Fibroblast of lung (primary cell): ENCODE data around the gene SLC44A1. TPM values are rescaled to one million over a fixed set of nuclear protein-coding genes. Genes with fewer than 3 reads are reported as not detected.

Experiments used
- DNase-seq, 2 donors: peaks; one replicate each; pipeline versions ENCODE4 v3.0.0 to v3.0.0-alpha.2; 2010; ENCODE audit warnings: low read depth in 2 of 2
- H2AFZ ChIP-seq: 2 replicates; pipeline ENCODE4 v1.5.1; 2012; ENCODE audit warnings: low read length, control low read depth, inconsistent platforms
- H3K27ac ChIP-seq: 2 replicates; pipeline ENCODE4 v1.5.1; 2011; ENCODE audit warnings: low read length, control low read depth; ENCODE audit not compliant: insufficient read depth
- H3K27me3 ChIP-seq: 2 replicates; pipeline ENCODE4 v1.5.1; 2011; ENCODE audit warnings: mild to moderate bottlenecking, low read length; ENCODE audit not compliant: control insufficient read depth, insufficient read depth
- H3K36me3 ChIP-seq: 2 replicates; pipeline ENCODE4 v1.5.1; 2011; ENCODE audit warnings: low read length; ENCODE audit not compliant: control insufficient read depth, insufficient read depth
- H3K4me1 ChIP-seq: 2 replicates; pipeline ENCODE4 v1.5.1; 2011; ENCODE audit warnings: low read length; ENCODE audit not compliant: control insufficient read depth, insufficient read depth; ENCODE audit errors: extremely low read depth
- H3K4me2 ChIP-seq: 2 replicates; pipeline ENCODE4 v1.5.1; 2011; ENCODE audit warnings: low read length, control low read depth; ENCODE audit not compliant: insufficient read depth; ENCODE audit errors: extremely low read depth
- H3K4me3 ChIP-seq, 4 experiments: fragments of 200-600 bp in 1 of 4; sonication (generic) in 1 of 4; replicated peaks in 1 of 4; 2 replicates each; pipeline ENCODE4 v1.5.1; 2011 to 2016; ENCODE audit warnings: low read length in 4 of 4, low read depth in 3 of 4, mild to moderate bottlenecking in 3 of 4, control low read depth in 2 of 4, inconsistent platforms in 1 of 4, mixed read lengths in 1 of 4; ENCODE audit not compliant: insufficient read depth in 1 of 4; ENCODE audit errors: control extremely low read depth in 1 of 4
- H3K79me2 ChIP-seq: 2 replicates; pipeline ENCODE4 v1.5.1; 2012; ENCODE audit warnings: mild to moderate bottlenecking, low read length, inconsistent platforms; ENCODE audit not compliant: control insufficient read depth, insufficient read depth
- H3K9ac ChIP-seq: 2 replicates; pipeline ENCODE4 v1.5.1; 2011; ENCODE audit warnings: mild to moderate bottlenecking, low read length, control low read depth; ENCODE audit not compliant: insufficient read depth
- H3K9me3 ChIP-seq: 2 replicates; pipeline ENCODE4 v1.5.1; 2012; ENCODE audit warnings: low read depth, low read length; ENCODE audit not compliant: control insufficient read depth, insufficient read depth
- H4K20me1 ChIP-seq: 2 replicates; pipeline ENCODE4 v1.5.1; 2011; ENCODE audit warnings: low read length; ENCODE audit not compliant: control insufficient read depth, insufficient read depth; ENCODE audit errors: extremely low read depth
- CTCF ChIP-seq, 2 donors: IDR thresholded peaks in 1 of 2; conservative IDR thresholded peaks in 1 of 2; 1 replicate in 1 of 2; 2 replicates in 1 of 2; pipeline ENCODE4 v1.5.1; 2011 to 2012; ENCODE audit warnings: low read length in 2 of 2, control low read depth in 1 of 2, inconsistent platforms in 1 of 2, low read depth in 1 of 2, mild to moderate bottlenecking in 1 of 2
- EZH2 ChIP-seq: IDR thresholded peaks from 2 replicates; pipeline ENCODE4 v1.5.1; 2012; ENCODE audit warnings: low read length, control low read depth, mild to moderate bottlenecking; ENCODE audit errors: missing control alignments
- polyA plus RNA-seq, 2 donors: library from polyadenylated mRNA; depleted of rRNA in 1 of 2; stranded (reverse) in 1 of 2; unstranded in 1 of 2; fragments of >200 nt; gene quantifications; 2 replicates each; pipeline ENCODE4 v1.2.1, GENCODE V29; 2011 to 2012; ENCODE audit warnings: missing spikeins in 1 of 2
- total RNA-seq: library from RNA; depleted of rRNA; stranded (reverse); fragments of >200 nt; gene quantifications from 2 replicates; pipeline ENCODE4 v1.2.1, GENCODE V29; 2014

Gene SLC44A1
- total and polyA plus RNA-seq, 2 donors (not counting 1 experiment from before 2014, with no cell fraction given) = 35.9 to 54.2 TPM

- H3K4me2 ChIP-seq = peak overlapping the region; percentile 9
- no peaks in the 10 kb centered on the region for H3K27me3 ChIP-seq
- H3K9me3 ChIP-seq = no peaks in the 10 kb centered on the region
- no peaks in the 10 kb centered on the region for H3K36me3 ChIP-seq
- H3K4me3 ChIP-seq = no peak overlapping the region
- TF ChIP-seq CTCF (conservative IDR thresholded peaks at IDR 0.05 in 1 of 2, IDR thresholded peaks at IDR 0.05 in 1 of 2; ENCODE audit: low read depth in 1 of 2, low read length in 2 of 2) (no peak), EZH2 (no peak)
- peak; percentile 94 to 97 for DNase-seq
- peak overlapping the region; percentile 49 for H2AFZ ChIP-seq
- no peak overlapping the region for H3K9ac ChIP-seq
- H3K79me2 ChIP-seq = no peaks in the 10 kb centered on the region
- H3K27ac ChIP-seq = peak overlapping the region; percentile 47
- H3K4me1 ChIP-seq = peaks cover 17% of the 10 kb centered on the region
- no peaks in the 10 kb centered on the region for H4K20me1 ChIP-seq
Measured at GRCh38 chr9:105205787-105206495, 38.5 kb upstream of the SLC44A1 start.

GRCh38 chr9:105206496-105206820 lies 38.0 kb upstream of the SLC44A1 start:
- Histone ChIP-seq H3K4me2 (peak overlapping the region; percentile 9), H3K27me3 (no peaks in the 10 kb centered on the region), H3K4me3 (no peak overlapping the region), H3K9ac (no peak overlapping the region), H4K20me1 (no peaks in the 10 kb centered on the region), H3K27ac (peak overlapping the region; percentile 47), H3K4me1 (peaks cover 17% of the 10 kb centered on the region), H3K9me3 (no peaks in the 10 kb centered on the region), H2AFZ (no peak overlapping the region), H3K36me3 (no peaks in the 10 kb centered on the region), H3K79me2 (no peaks in the 10 kb centered on the region)
- TF ChIP-seq CTCF (conservative IDR thresholded peaks at IDR 0.05 in 1 of 2, IDR thresholded peaks at IDR 0.05 in 1 of 2; ENCODE audit: low read depth in 1 of 2, low read length in 2 of 2) (no peak), EZH2 (no peak)
- DNase-seq = peak in 1 of 2 donors; percentile 42

GRCh38 chr9:105206821-105207699 lies 37.4 kb upstream of the SLC44A1 start:
- Histone ChIP-seq H3K9ac (no peak overlapping the region), H4K20me1 (no peaks in the 10 kb centered on the region), H2AFZ (no peak overlapping the region), H3K36me3 (no peaks in the 10 kb centered on the region), H3K9me3 (no peaks in the 10 kb centered on the region), H3K79me2 (no peaks in the 10 kb centered on the region), H3K27me3 (no peaks in the 10 kb centered on the region), H3K4me1 (peaks cover 17% of the 10 kb centered on the region), H3K27ac (peak overlapping the region; percentile 18), H3K4me3 (no peak overlapping the region), H3K4me2 (peak overlapping the region; percentile 9)
- DNase-seq = peak in 1 of 2 donors; percentile 76
- no peak for TF ChIP-seq CTCF (conservative IDR thresholded peaks at IDR 0.05 in 1 of 2, IDR thresholded peaks at IDR 0.05 in 1 of 2; ENCODE audit: low read depth in 1 of 2, low read length in 2 of 2)
- no peak for TF ChIP-seq EZH2
